ENCODE data around the gene RANBP9.

DNA sequence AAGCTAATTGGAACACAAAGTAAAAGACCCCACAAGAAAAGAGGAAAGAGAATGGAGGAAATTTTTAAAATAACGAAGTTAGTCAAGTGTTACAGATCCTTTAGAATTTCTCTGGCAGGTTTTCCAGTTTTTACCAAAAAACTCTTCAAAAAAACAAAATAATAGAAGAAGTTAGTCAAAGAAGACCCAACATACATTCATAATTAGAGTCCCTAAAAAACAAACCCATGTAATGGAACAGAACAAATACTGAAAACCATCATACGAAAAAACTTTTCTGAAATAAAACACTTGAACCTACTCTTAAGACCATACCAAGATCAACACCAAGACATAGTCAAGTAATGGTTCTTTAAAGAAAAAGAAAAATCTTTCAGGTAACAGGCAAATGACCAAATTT lies 31.6 kb downstream of the RANBP9 start:
- TF ChIP-seq, protein P1, sequence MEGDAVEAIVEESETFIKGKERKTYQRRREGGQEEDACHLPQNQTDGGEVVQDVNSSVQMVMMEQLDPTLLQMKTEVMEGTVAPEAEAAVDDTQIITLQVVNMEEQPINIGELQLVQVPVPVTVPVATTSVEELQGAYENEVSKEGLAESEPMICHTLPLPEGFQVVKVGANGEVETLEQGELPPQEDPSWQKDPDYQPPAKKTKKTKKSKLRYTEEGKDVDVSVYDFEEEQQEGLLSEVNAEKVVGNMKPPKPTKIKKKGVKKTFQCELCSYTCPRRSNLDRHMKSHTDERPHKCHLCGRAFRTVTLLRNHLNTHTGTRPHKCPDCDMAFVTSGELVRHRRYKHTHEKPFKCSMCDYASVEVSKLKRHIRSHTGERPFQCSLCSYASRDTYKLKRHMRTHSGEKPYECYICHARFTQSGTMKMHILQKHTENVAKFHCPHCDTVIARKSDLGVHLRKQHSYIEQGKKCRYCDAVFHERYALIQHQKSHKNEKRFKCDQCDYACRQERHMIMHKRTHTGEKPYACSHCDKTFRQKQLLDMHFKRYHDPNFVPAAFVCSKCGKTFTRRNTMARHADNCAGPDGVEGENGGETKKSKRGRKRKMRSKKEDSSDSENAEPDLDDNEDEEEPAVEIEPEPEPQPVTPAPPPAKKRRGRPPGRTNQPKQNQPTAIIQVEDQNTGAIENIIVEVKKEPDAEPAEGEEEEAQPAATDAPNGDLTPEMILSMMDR (conservative IDR thresholded peaks at IDR 0.05): no peak
- TF ChIP-seq EZH2 (IDR thresholded peaks at IDR 0.05; ENCODE audit: low read depth): no peak
